ENCODE results near the gene ANXA4.

GRCh38 chr2:69692424-69692823 lies 49.5 kb upstream of the ANXA4 start:
- TF ChIP-seq FOXP2 (optimal IDR thresholded peaks at IDR 0.05; ENCODE audit: borderline replicate concordance, extremely low read depth, extremely low read length, insufficient read depth) (no peak), SIN3A (IDR thresholded peaks at IDR 0.05; ENCODE audit: borderline replicate concordance, insufficient read depth, low read length) (no peak), TAF1 (IDR thresholded peaks at IDR 0.05; ENCODE audit: borderline replicate concordance, insufficient read depth, low read length) (no peak), REST (IDR thresholded peaks at IDR 0.05; ENCODE audit: insufficient read depth in 1 of 2, low read depth in 2 of 2, low read length in 2 of 2) (no peak), POLR2AphosphoS5 (IDR thresholded peaks at IDR 0.05; ENCODE audit: low read depth, low read length) (no peak)

Measured in PFSK-1 (cell line).